ENCODE data around the gene GLIS1. TPM values are rescaled to one million over a fixed set of nuclear protein-coding genes. Genes with fewer than 3 reads are reported as not detected.
A peak's percentile ranks its signal among the peaks of the same experiment; 100 is the strongest.

The GLIS1 gene
- total RNA-seq, 1 donor from 2014 or later, result 0.07 TPM

DNA sequence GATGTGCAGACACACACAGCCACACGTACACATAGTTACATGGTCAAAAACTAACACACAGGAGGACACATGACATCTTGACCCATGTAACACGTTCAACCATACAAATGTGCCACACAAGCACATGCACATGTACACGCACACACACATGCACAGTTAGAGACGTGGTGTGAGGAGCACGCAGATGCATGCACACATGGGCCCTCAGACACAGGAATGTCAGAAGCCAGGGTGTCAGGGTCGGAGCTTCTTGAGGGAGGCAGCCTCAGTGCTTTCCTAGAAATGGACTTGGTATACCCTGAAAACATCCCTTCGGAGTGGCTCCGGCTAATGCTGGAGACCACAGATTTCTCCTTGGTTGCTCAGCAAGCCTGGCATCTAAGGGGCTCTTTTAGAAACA lies 165.4 kb downstream of the GLIS1 start:
- FAIRE-seq, result no peak
- Histone ChIP-seq H4K20me1 (ENCODE audit: insufficient read depth, low read length) (peaks cover 86% of the 10 kb centered on the region), H3K27me3 (ENCODE audit: insufficient read depth, low read length) (no peaks in the 10 kb centered on the region), H3K9ac (ENCODE audit: low read length) (no peak overlapping the region), H3K36me3 (ENCODE audit: insufficient read depth, low read length) (no peaks in the 10 kb centered on the region), H3K79me2 (ENCODE audit: insufficient read depth, low read length) (peaks cover 13% of the 10 kb centered on the region), H3K4me1 (ENCODE audit: insufficient read depth, low read length) (peaks cover 6% of the 10 kb centered on the region), H2AFZ (ENCODE audit: low read depth, low read length) (no peak overlapping the region), H3K27ac (ENCODE audit: low read depth, low read length) (no peak overlapping the region), H3K9me3 (ENCODE audit: insufficient read depth, low read depth, low read length) (no peaks in the 10 kb centered on the region), H3K4me2 (ENCODE audit: low read length) (no peak overlapping the region), H3K4me3 (ENCODE audit: insufficient read depth, low read depth, low read length) (no peak overlapping the region)
- H3K9me3 Mint-ChIP-seq (ENCODE audit: unreplicated experiment), result no peaks in the 10 kb centered on the region
- no peak overlapping the region for H3K27ac Mint-ChIP-seq (ENCODE audit: unreplicated experiment)
- TF ChIP-seq, protein P1, sequence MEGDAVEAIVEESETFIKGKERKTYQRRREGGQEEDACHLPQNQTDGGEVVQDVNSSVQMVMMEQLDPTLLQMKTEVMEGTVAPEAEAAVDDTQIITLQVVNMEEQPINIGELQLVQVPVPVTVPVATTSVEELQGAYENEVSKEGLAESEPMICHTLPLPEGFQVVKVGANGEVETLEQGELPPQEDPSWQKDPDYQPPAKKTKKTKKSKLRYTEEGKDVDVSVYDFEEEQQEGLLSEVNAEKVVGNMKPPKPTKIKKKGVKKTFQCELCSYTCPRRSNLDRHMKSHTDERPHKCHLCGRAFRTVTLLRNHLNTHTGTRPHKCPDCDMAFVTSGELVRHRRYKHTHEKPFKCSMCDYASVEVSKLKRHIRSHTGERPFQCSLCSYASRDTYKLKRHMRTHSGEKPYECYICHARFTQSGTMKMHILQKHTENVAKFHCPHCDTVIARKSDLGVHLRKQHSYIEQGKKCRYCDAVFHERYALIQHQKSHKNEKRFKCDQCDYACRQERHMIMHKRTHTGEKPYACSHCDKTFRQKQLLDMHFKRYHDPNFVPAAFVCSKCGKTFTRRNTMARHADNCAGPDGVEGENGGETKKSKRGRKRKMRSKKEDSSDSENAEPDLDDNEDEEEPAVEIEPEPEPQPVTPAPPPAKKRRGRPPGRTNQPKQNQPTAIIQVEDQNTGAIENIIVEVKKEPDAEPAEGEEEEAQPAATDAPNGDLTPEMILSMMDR (IDR thresholded peaks at IDR 0.05; ENCODE audit: insufficient read depth, low read depth, low read length), result no peak
- no peak for TF ChIP-seq EZH2 (IDR thresholded peaks at IDR 0.05; ENCODE audit: insufficient read depth, low read length)
- H3K27me3 Mint-ChIP-seq (ENCODE audit: low read depth, unreplicated experiment), result peaks cover 33% of the 10 kb centered on the region
- no peak overlapping the region for H3K4me3 Mint-ChIP-seq (ENCODE audit: unreplicated experiment)
- peaks cover 5% of the 10 kb centered on the region for H3K4me1 Mint-ChIP-seq (ENCODE audit: low read depth, unreplicated experiment)
- H3K36me3 Mint-ChIP-seq (ENCODE audit: low read depth, unreplicated experiment), result no peaks in the 10 kb centered on the region
- DNase-seq (ENCODE audit: low read depth), result no peak

DNA sequence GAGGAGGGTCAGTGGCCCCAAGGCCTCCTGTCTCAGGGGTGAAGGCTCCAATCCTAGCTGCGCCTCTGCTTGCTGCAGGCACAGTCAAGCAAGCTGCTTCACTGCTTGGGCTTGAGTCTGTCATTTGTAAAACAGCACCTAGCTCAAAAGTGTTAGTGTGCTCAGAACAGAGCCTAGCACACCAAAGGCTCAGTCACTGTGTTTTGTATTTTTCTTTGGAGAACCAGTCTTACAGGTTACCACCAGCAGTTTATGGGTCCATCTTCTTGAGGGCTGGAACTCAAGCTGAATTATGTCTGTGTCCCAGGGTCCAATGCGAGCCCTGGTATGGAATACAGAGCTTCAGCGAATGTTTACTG lies 166.2 kb downstream of the GLIS1 start:
- peaks cover 5% of the 10 kb centered on the region for H3K4me1 Mint-ChIP-seq (ENCODE audit: low read depth, unreplicated experiment)
- H3K4me3 Mint-ChIP-seq (ENCODE audit: unreplicated experiment), result no peak overlapping the region
- TF ChIP-seq, protein P1 (IDR thresholded peaks at IDR 0.05; ENCODE audit: insufficient read depth, low read depth, low read length), result no peak
- TF ChIP-seq EZH2 (IDR thresholded peaks at IDR 0.05; ENCODE audit: insufficient read depth, low read length), result no peak
- Histone ChIP-seq H3K27ac (ENCODE audit: low read depth, low read length) (no peak overlapping the region), H3K4me1 (ENCODE audit: insufficient read depth, low read length) (peaks cover 6% of the 10 kb centered on the region), H3K79me2 (ENCODE audit: insufficient read depth, low read length) (peaks cover 11% of the 10 kb centered on the region), H2AFZ (ENCODE audit: low read depth, low read length) (no peak overlapping the region), H3K9ac (ENCODE audit: low read length) (no peak overlapping the region), H3K27me3 (ENCODE audit: insufficient read depth, low read length) (no peaks in the 10 kb centered on the region), H4K20me1 (ENCODE audit: insufficient read depth, low read length) (peaks cover 85% of the 10 kb centered on the region), H3K4me3 (ENCODE audit: insufficient read depth, low read depth, low read length) (no peak overlapping the region), H3K9me3 (ENCODE audit: insufficient read depth, low read depth, low read length) (no peaks in the 10 kb centered on the region), H3K4me2 (ENCODE audit: low read length) (no peak overlapping the region), H3K36me3 (ENCODE audit: insufficient read depth, low read length) (no peaks in the 10 kb centered on the region)
- no peaks in the 10 kb centered on the region for H3K36me3 Mint-ChIP-seq (ENCODE audit: low read depth, unreplicated experiment)
- FAIRE-seq (no peak), DNase-seq (ENCODE audit: low read depth) (no peak)
- no peak overlapping the region for H3K27ac Mint-ChIP-seq (ENCODE audit: unreplicated experiment)
- H3K9me3 Mint-ChIP-seq (ENCODE audit: unreplicated experiment), result peaks cover 4% of the 10 kb centered on the region
- peaks cover 33% of the 10 kb centered on the region for H3K27me3 Mint-ChIP-seq (ENCODE audit: low read depth, unreplicated experiment)

DNA sequence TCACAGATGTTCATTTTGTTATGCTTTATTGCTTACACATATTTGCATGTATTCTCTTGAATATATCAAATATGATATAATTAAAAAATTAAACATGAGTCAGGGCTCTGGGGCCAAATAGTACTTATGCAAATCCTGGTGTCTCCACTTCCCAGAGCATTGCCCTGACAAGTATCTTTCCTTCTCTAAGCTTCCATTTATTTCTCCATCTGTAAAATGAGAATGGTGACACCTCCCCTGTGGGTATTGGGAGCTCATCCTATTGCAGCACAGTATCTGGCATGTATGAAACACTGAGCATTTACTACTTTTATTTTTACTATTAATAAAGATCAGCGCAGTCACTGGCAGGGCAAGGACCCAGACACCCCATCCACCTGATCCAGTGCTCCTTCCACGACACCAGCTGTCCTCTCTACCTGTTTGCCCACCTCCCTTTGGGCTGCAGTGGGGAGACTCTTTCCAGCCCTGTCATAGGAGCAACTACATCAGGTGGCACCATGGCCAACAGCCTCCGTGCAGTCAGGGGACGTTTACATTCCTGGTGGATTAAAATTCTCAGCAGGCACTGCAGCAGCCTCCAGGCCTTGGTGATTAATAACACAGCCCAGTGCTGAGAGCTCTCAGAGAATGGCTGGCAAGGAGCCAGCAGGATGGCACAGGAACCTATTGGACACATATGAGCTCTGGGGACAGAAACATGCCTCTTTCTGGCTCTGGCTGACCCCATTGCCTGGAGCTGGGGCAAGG lies 166.7 kb downstream of the GLIS1 start:
- no peaks in the 10 kb centered on the region for H3K9me3 ChIP-seq (ENCODE audit: insufficient read depth, low read depth, low read length)
- H3K4me3 ChIP-seq (ENCODE audit: insufficient read depth, low read depth, low read length), result no peak overlapping the region
- H3K27me3 ChIP-seq (ENCODE audit: insufficient read depth, low read length), result no peaks in the 10 kb centered on the region
- H2AFZ ChIP-seq (ENCODE audit: low read depth, low read length), result no peak overlapping the region
- H3K27ac ChIP-seq (ENCODE audit: low read depth, low read length), result no peak overlapping the region
- no peak for TF ChIP-seq EZH2 (IDR thresholded peaks at IDR 0.05; ENCODE audit: insufficient read depth, low read length)
- TF ChIP-seq, protein P1 (IDR thresholded peaks at IDR 0.05; ENCODE audit: insufficient read depth, low read depth, low read length), result no peak
- H3K4me3 Mint-ChIP-seq (ENCODE audit: unreplicated experiment), result no peak overlapping the region
- H3K36me3 ChIP-seq (ENCODE audit: insufficient read depth, low read length), result no peaks in the 10 kb centered on the region
- FAIRE-seq, result no peak
- peaks cover 5% of the 10 kb centered on the region for H3K4me1 Mint-ChIP-seq (ENCODE audit: low read depth, unreplicated experiment)
- H3K27me3 Mint-ChIP-seq (ENCODE audit: low read depth, unreplicated experiment), result peaks cover 32% of the 10 kb centered on the region
- peaks cover 9% of the 10 kb centered on the region for H3K79me2 ChIP-seq (ENCODE audit: insufficient read depth, low read length)
- H3K36me3 Mint-ChIP-seq (ENCODE audit: low read depth, unreplicated experiment), result no peaks in the 10 kb centered on the region
- DNase-seq (ENCODE audit: low read depth), result peak; percentile 48
- H3K9ac ChIP-seq (ENCODE audit: low read length), result no peak overlapping the region
- H3K27ac Mint-ChIP-seq (ENCODE audit: unreplicated experiment), result no peak overlapping the region
- H3K4me1 ChIP-seq (ENCODE audit: insufficient read depth, low read length), result peaks cover 6% of the 10 kb centered on the region
- H4K20me1 ChIP-seq (ENCODE audit: insufficient read depth, low read length), result peaks cover 83% of the 10 kb centered on the region
- H3K9me3 Mint-ChIP-seq (ENCODE audit: unreplicated experiment), result peaks cover 7% of the 10 kb centered on the region
- no peak overlapping the region for H3K4me2 ChIP-seq (ENCODE audit: low read length)
